NCI-H2227 (cell line): Measurements from ENCODE around the gene OR2L2.
"Not testable (repeated sequence)": the region's sequence is repeated elsewhere in the genome, so short reads cannot be mapped to it uniquely, and the experiment has no call there.

ENCODE experiments used
- DNase-seq: peaks from one replicate; lab custom pipeline; 2025; ENCODE audit not compliant: unreplicated experiment; lab: John Stamatoyannopoulos, UW

OR2L2 gene

GRCh38 chr1:248029770-248030169 lies at the start of gene OR2L2:
Gene OR2L2, plus strand, starts transcription at chr1:248030070. Its CDS starts 8,198 bp downstream, at chr1:248038268.
- DNase-seq: no peak

GRCh38 chr1:247992986-247993385 lies 36.9 kb upstream of the OR2L2 start:
- DNase-seq: no peak

- DNase-seq: no peak
Measured at GRCh38 chr1:247998811-247999210, 31.1 kb upstream of the OR2L2 start.

GRCh38 chr1:248000169-248000568 lies 29.7 kb upstream of the OR2L2 start:
- DNase-seq: no peak

- DNase-seq: no peak
Measured at GRCh38 chr1:248007778-248008177, 22.1 kb upstream of the OR2L2 start.

GRCh38 chr1:248009681-248010080 lies 20.2 kb upstream of the OR2L2 start:
- no peak for DNase-seq

GRCh38 chr1:248013229-248013710 lies 16.6 kb upstream of the OR2L2 start, which contains the start of gene OR2L5:
Gene OR2L5, plus strand, starts transcription at chr1:248013660. Its CDS starts 8,288 bp downstream, at chr1:248021948.
- no peak for DNase-seq

GRCh38 chr1:248015803-248016202 lies 14.1 kb upstream of the OR2L2 start:
- no peak for DNase-seq

- no peak for DNase-seq
Measured at GRCh38 chr1:248045209-248045608, 15.3 kb downstream of the OR2L2 start.

- no peak for DNase-seq
Measured at GRCh38 chr1:248046536-248046935, 16.7 kb downstream of the OR2L2 start, which contains the start of gene OR2L3. Gene OR2L3, plus strand, starts transcription at chr1:248046836. Its CDS starts 13,846 bp downstream, at chr1:248060682.

- no peak for DNase-seq
Measured at GRCh38 chr1:248047008-248047407, 17.1 kb downstream of the OR2L2 start.

GRCh38 chr1:248054671-248055070 lies 24.8 kb downstream of the OR2L2 start:
- no peak for DNase-seq

GRCh38 chr1:248055261-248055660 lies 25.4 kb downstream of the OR2L2 start:
- no peak for DNase-seq

- no peak for DNase-seq
Measured at GRCh38 chr1:248065071-248065470, 35.2 kb downstream of the OR2L2 start.

GRCh38 chr1:248065604-248066003 lies 35.7 kb downstream of the OR2L2 start:
- no peak for DNase-seq

GRCh38 chr1:248083864-248084263 lies 54.0 kb downstream of the OR2L2 start:
- DNase-seq: not testable (repeated sequence)
